Measurements from ENCODE around the gene DENND1A.

- TF ChIP-seq TAF1 (IDR thresholded peaks at IDR 0.05; ENCODE audit: borderline replicate concordance, insufficient read depth, low read length) (no peak), POLR2AphosphoS5 (IDR thresholded peaks at IDR 0.05; ENCODE audit: low read depth, low read length) (no peak), SIN3A (IDR thresholded peaks at IDR 0.05; ENCODE audit: borderline replicate concordance, insufficient read depth, low read length) (no peak), FOXP2 (optimal IDR thresholded peaks at IDR 0.05; ENCODE audit: borderline replicate concordance, extremely low read depth, extremely low read length, insufficient read depth) (no peak)
Observed at GRCh38 chr9:123453076-123453667, 476.8 kb downstream of the DENND1A start.

Data from PFSK-1 (cell line).